Smooth muscle cell (in vitro differentiated cells): ENCODE data around the gene SMG1. TPM values are rescaled to one million over a fixed set of nuclear protein-coding genes. Genes with fewer than 3 reads are reported as not detected.

Source experiments
- DNase-seq: peaks from one replicate; lab custom pipeline; 2025; ENCODE audit not compliant: unreplicated experiment; lab: John Stamatoyannopoulos, UW
- H2AFZ ChIP-seq: fragments of 200-600 bp; sonication (generic); 2 replicates; pipeline ENCODE4 v1.6.0; 2016; ENCODE audit warnings: antibody characterized with exemption, low read depth, mild to moderate bottlenecking
- H3F3A ChIP-seq: fragments of 200-600 bp; sonication (generic); 2 replicates; pipeline ENCODE4 v1.6.0; 2017; ENCODE audit warnings: antibody characterized with exemption, low read depth
- H3K27ac ChIP-seq: fragments of 200-600 bp; sonication (generic); 2 replicates; pipeline ENCODE4 v1.5.1; 2016; ENCODE audit warnings: low read depth, mild to moderate bottlenecking
- H3K27me3 ChIP-seq: fragments of 200-600 bp; sonication (generic); 2 replicates; pipeline ENCODE4 v1.6.1; 2016; ENCODE audit warnings: low read depth, mild to moderate bottlenecking
- H3K36me3 ChIP-seq: fragments of 200-600 bp; sonication (generic); 2 replicates; pipeline ENCODE4 v1.5.1; 2016; ENCODE audit warnings: low read depth
- H3K4me1 ChIP-seq: fragments of 200-600 bp; sonication (generic); 2 replicates; pipeline ENCODE4 v1.5.1; 2016; ENCODE audit warnings: low read depth
- H3K4me2 ChIP-seq: fragments of 200-600 bp; sonication (generic); 2 replicates; pipeline ENCODE4 v1.6.0; 2016; ENCODE audit warnings: mild to moderate bottlenecking
- H3K4me3 ChIP-seq: fragments of 200-600 bp; sonication (generic); 2 replicates; pipeline ENCODE4 v1.5.1; 2016; ENCODE audit warnings: mild to moderate bottlenecking
- H3K79me2 ChIP-seq: fragments of 200-600 bp; sonication (generic); 2 replicates; pipeline ENCODE4 v1.6.0; 2016; ENCODE audit warnings: low read depth, mild to moderate bottlenecking
- H3K9ac ChIP-seq: fragments of 200-600 bp; sonication (generic); 2 replicates; pipeline ENCODE4 v1.6.0; 2016; ENCODE audit warnings: low read depth
- H3K9me3 ChIP-seq: fragments of 200-600 bp; sonication (generic); replicated peaks from 2 replicates; pipeline ENCODE4 v1.5.1; 2016; ENCODE audit warnings: low read depth
- H4K20me1 ChIP-seq: fragments of 200-600 bp; sonication (generic); 2 replicates; pipeline ENCODE4 v1.6.0; 2016; ENCODE audit warnings: low read depth
- CTCF ChIP-seq: fragments of 200-600 bp; sonication (generic); IDR thresholded peaks from 2 replicates; pipeline ENCODE4 v1.5.1; 2017; ENCODE audit warnings: borderline replicate concordance, mild to moderate bottlenecking, antibody characterized with exemption; ENCODE audit not compliant: insufficient read depth, poor library complexity, severe bottlenecking
- WGBS: methylation state at CpG from one replicate; pipeline ENCODE4 v1.1.7; 2016; ENCODE audit warnings: low lambda C conversion rate; 5-methylcytosine and 5-hydroxymethylcytosine counted together
- polyA plus RNA-seq: library from polyadenylated mRNA; unstranded; fragments of >200 nt; fragmentation: Nextera tagmentation; extraction: Ambion mirVana; gene quantifications from 2 replicates; pipeline ENCODE4 v1.2.1, GENCODE V29; 2016
- total RNA-seq: library from RNA; depleted of rRNA; stranded (reverse); fragments of >200 nt; gene quantifications from 2 replicates; pipeline ENCODE4 v1.2.3, GENCODE V29; 2014

The SMG1 gene
- total and polyA plus RNA-seq, 2 experiments from 2014 or later = 4.9 to 45.4 TPM

- peaks cover 6% of the 10 kb centered on the region for H3K4me1 ChIP-seq
- no peak overlapping the region for H2AFZ ChIP-seq
- H3K4me3 ChIP-seq = no peak overlapping the region
- H3K4me2 ChIP-seq = no peak overlapping the region
- H3K9me3 ChIP-seq = no peaks in the 10 kb centered on the region
- H3K27me3 ChIP-seq = no peaks in the 10 kb centered on the region
- TF ChIP-seq CTCF = no peak
- H3K79me2 ChIP-seq = no peaks in the 10 kb centered on the region
- H3K9ac ChIP-seq = no peak overlapping the region
- H3K27ac ChIP-seq = no peak overlapping the region
- no peaks in the 10 kb centered on the region for H3F3A ChIP-seq
- no peaks in the 10 kb centered on the region for H3K36me3 ChIP-seq
- no peaks in the 10 kb centered on the region for H4K20me1 ChIP-seq
- DNase-seq = no peak
Observed at GRCh38 chr16:18937390-18937789, 11.2 kb upstream of the SMG1 start.

- WGBS = 88% methylated on average over 7 of the region's 7 CpGs
- Histone ChIP-seq H3K27me3 (no peaks in the 10 kb centered on the region), H4K20me1 (no peaks in the 10 kb centered on the region), H3K9me3 (no peaks in the 10 kb centered on the region), H3K27ac (no peak overlapping the region), H2AFZ (no peak overlapping the region), H3K4me3 (no peak overlapping the region), H3K4me1 (peaks cover 10% of the 10 kb centered on the region), H3K4me2 (no peak overlapping the region), H3K79me2 (no peaks in the 10 kb centered on the region), H3K9ac (no peak overlapping the region), H3K36me3 (no peaks in the 10 kb centered on the region), H3F3A (no peaks in the 10 kb centered on the region)
- no peak for TF ChIP-seq CTCF
- DNase-seq = no peak
Observed at GRCh38 chr16:18936727-18937340, 10.6 kb upstream of the SMG1 start.

- Histone ChIP-seq H3K9me3 (no peaks in the 10 kb centered on the region), H2AFZ (no peak overlapping the region), H3K27me3 (no peaks in the 10 kb centered on the region), H3F3A (no peaks in the 10 kb centered on the region), H3K4me3 (no peak overlapping the region), H3K79me2 (no peaks in the 10 kb centered on the region), H3K36me3 (no peaks in the 10 kb centered on the region), H3K27ac (no peak overlapping the region), H3K4me1 (peaks cover 10% of the 10 kb centered on the region), H3K4me2 (no peak overlapping the region), H3K9ac (no peak overlapping the region), H4K20me1 (no peaks in the 10 kb centered on the region)
- DNase-seq = no peak
- TF ChIP-seq CTCF = no peak
- 26% methylated on average over 1 of the region's 1 CpG for WGBS
Observed at GRCh38 chr16:18933501-18933900, 7.3 kb upstream of the SMG1 start.
